Neural crest cell (in vitro differentiated cells): ENCODE measurements around the gene FSCN2. TPM values are rescaled to one million over a fixed set of nuclear protein-coding genes. Genes with fewer than 3 reads are reported as not detected.

Source experiments
- DNase-seq: peaks from one replicate; pipeline ENCODE4 v3.0.0; 2021; ENCODE audit warnings: low read depth, mixed read lengths, low spot score
- H3K27ac Mint-ChIP-seq: one replicate; pipeline ENCODE4 v1.8.0; 2021; ENCODE audit warnings: mild to moderate bottlenecking, mixed read lengths; ENCODE audit not compliant: unreplicated experiment
- H3K27me3 Mint-ChIP-seq: 2 replicates; pipeline ENCODE4 v1.8.0; 2021; ENCODE audit warnings: low read depth, mild to moderate bottlenecking, mixed read lengths
- H3K36me3 Mint-ChIP-seq: 2 replicates; pipeline ENCODE4 v1.8.0; 2021; ENCODE audit warnings: low read depth, mild to moderate bottlenecking, mixed read lengths
- H3K4me1 Mint-ChIP-seq: 2 replicates; pipeline ENCODE4 v1.8.0; 2021; ENCODE audit warnings: mixed read lengths
- H3K4me3 Mint-ChIP-seq: one replicate; pipeline ENCODE4 v1.8.0; 2021; ENCODE audit warnings: mild to moderate bottlenecking, mixed read lengths
- H3K9me3 Mint-ChIP-seq: 2 replicates; pipeline ENCODE4 v1.8.0; 2021; ENCODE audit warnings: mixed read lengths
- total RNA-seq: library from RNA; stranded (reverse); gene quantifications from 2 replicates; pipeline ENCODE4 v1.2.1, GENCODE V29; 2021
- TF ChIP-seq, protein P1 (sequence below): fragments of 200-600 bp; sonication (generic); conservative IDR thresholded peaks from 2 replicates; pipeline ENCODE4 v1.5.0; 2021; ENCODE audit warnings: antibody characterized with exemption, mild to moderate bottlenecking

Gene FSCN2
- total RNA-seq, 1 donor from 2014 or later, result 0.56 TPM

DNA sequence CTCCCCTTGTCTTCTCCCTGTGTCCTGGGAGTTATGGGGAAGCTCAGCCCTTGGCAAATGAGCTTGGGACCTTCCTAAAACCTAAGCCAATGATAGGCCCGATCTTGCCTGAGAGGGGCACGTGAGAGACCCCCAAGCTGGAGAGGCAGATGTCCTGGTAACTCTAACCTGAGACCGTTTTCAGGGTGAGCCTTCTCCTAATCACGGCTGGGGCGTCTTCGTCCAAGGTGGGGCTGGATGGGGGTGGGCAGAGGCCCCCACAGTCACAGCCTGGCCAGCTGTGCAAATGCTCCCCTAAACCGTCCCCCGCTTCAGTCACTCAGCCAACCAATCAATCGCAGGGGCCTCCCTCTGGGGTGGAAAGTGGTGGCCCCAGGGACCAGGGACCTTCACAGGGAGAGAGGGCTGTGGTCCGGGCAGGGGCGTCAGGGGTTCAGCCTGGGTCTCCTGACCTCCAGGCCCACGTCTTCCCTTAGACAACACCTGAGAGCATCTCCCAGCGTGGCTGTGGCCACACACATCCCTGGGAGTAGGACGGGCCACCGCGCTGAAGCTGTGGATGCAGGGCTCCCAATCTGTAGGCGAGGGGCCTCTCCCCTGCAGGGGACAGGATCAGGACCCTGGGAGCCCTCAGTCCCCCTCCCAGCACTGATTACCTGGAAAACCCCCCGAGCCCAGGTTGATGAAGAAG, 46.2 kb upstream of the FSCN2 start:
- peaks cover 63% of the 10 kb centered on the region for H3K4me1 Mint-ChIP-seq
- H3K36me3 Mint-ChIP-seq, result no peaks in the 10 kb centered on the region
- H3K4me3 Mint-ChIP-seq, result peak overlapping the region; percentile 84
- no peak for DNase-seq
- peaks cover 8% of the 10 kb centered on the region for H3K27me3 Mint-ChIP-seq
- TF ChIP-seq, protein P1, sequence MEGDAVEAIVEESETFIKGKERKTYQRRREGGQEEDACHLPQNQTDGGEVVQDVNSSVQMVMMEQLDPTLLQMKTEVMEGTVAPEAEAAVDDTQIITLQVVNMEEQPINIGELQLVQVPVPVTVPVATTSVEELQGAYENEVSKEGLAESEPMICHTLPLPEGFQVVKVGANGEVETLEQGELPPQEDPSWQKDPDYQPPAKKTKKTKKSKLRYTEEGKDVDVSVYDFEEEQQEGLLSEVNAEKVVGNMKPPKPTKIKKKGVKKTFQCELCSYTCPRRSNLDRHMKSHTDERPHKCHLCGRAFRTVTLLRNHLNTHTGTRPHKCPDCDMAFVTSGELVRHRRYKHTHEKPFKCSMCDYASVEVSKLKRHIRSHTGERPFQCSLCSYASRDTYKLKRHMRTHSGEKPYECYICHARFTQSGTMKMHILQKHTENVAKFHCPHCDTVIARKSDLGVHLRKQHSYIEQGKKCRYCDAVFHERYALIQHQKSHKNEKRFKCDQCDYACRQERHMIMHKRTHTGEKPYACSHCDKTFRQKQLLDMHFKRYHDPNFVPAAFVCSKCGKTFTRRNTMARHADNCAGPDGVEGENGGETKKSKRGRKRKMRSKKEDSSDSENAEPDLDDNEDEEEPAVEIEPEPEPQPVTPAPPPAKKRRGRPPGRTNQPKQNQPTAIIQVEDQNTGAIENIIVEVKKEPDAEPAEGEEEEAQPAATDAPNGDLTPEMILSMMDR, result no peak
- peak overlapping the region; percentile 87 for H3K27ac Mint-ChIP-seq
- peaks cover 2% of the 10 kb centered on the region for H3K9me3 Mint-ChIP-seq

DNA sequence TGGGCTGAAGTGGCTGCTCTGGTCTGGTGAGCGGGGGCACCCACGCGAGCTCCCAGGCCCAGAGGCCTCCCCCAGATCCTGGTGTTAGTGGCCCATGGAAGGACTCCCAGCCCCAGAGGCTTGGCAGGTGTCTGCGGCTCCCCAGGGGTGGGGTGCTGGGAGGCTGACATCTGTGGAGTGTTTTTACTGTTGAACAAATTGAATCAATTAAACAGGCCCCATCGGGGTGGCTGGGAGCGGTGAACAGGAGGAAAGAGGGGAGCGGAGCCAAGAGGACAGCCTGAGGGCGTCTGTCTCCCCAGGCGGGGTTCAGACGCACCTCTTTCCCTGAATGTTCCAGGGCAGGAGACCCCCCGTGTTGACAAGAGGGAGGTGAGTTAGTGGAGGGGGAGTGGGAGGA, 45.5 kb upstream of the FSCN2 start:
- H3K27me3 Mint-ChIP-seq, result peaks cover 8% of the 10 kb centered on the region
- DNase-seq, result no peak
- H3K4me1 Mint-ChIP-seq, result peaks cover 59% of the 10 kb centered on the region
- no peaks in the 10 kb centered on the region for H3K36me3 Mint-ChIP-seq
- TF ChIP-seq, protein P1, result no peak
- H3K27ac Mint-ChIP-seq, result no peak overlapping the region
- H3K9me3 Mint-ChIP-seq, result no peaks in the 10 kb centered on the region
- H3K4me3 Mint-ChIP-seq, result peak overlapping the region; percentile 84

DNA sequence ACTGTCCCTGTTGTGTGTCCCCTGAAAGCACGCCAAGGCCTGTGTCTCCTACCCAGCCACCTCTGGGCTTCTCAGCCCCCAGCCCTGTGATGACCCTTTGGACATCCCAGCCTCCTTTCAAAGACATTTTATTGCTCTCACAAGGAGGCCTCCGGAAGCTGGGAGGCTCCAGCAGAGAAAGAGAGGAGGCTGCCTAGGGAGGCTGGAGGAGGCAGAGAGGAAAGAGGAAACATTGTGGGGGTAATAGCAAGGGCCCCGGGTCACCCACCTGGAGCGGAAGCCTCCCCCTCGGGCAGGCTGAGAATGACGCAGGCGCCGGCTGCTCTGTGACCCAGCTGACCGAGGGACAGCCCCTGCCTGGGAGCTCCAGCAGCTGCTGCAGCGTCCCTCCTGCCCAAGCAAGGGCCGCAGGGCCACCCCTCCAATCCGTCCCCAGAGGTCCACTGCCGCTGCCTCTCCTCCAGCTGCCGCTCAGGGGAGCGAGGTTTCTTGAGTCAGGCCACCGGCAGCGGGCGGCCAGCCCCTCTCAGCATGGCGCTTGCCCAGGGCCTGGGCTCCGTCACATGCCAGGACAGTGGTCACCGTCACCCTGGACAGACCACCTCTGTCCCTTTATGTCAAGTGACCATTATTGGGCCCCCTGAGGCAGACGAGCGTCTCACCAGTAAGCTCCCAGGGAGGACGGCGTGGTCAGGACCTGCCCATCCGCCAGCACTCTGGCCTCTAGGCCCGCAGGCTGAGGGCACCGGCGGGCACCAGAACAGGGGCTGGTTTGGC, 44.9 kb upstream of the FSCN2 start:
- Mint-ChIP-seq H3K27me3 (peaks cover 5% of the 10 kb centered on the region), H3K27ac (peak overlapping the region; percentile 35), H3K9me3 (no peaks in the 10 kb centered on the region), H3K4me3 (peak overlapping the region; percentile 84), H3K4me1 (peaks cover 53% of the 10 kb centered on the region), H3K36me3 (no peaks in the 10 kb centered on the region)
- TF ChIP-seq, protein P1, result no peak
- DNase-seq, result peak; percentile 55

DNA sequence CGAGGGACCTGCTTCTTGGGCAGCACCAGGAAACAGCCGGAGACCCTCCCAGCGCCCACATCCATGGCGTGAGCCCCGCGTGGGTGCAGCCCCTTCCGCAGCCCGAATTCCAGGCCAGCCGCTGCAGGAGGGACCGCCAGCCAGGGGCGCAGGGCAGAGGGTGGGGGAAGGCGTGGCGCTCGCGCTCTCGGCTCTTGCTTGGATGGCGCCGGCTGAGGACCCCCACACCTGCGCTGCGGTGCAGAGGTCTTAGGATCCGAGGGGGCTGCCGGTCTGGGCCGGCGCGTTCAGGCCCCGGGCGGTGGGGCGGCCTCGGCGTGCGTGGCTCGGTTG, 44.3 kb upstream of the FSCN2 start:
- TF ChIP-seq, protein P1, result no peak
- Mint-ChIP-seq H3K27ac (no peak overlapping the region), H3K4me1 (peaks cover 53% of the 10 kb centered on the region), H3K36me3 (no peaks in the 10 kb centered on the region), H3K4me3 (no peak overlapping the region), H3K9me3 (no peaks in the 10 kb centered on the region), H3K27me3 (peaks cover 5% of the 10 kb centered on the region)
- DNase-seq, result no peak

DNA sequence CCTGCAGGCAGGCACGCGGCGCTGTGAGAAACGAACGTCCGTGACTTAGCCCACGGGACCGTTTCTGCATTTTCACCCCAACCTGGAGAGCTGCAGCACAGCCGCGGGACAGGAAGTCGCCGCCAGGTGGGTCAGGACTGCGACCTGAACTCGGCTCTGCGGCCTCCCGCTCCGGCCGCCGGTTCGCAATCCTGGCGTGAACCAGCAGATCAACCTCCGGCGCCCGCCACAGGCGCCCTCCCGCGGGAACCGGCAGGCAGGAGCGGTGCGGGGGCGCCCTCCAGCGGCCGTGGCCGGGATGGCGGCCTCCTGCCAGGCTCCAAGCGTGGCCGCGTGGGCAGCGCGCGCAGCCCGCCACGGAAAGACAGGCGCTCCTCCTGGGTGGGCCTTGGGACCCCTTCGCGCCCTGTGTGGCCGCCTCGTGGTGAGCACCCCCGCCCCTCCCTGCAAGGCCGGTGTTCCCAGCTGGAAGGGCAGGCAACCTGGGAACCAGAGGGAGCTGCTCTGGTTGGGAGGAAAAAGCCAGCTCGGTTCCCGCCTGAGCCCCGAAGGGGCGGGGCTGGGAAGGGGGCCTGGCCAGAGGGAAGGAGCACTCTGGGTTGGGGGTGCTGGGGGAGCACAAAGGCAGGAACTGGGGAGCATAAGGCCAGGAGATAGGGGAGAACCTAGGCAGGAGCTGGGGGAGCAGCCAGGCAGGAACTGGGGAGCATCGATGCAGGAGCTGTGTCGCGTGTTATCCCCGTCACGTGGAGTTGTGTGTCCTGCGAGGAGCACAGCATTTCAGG, 43.8 kb upstream of the FSCN2 start:
- TF ChIP-seq, protein P1, result peak; percentile 98
- peak; percentile 88 for DNase-seq
- Mint-ChIP-seq H3K4me3 (peak overlapping the region; percentile 44), H3K27ac (no peak overlapping the region), H3K9me3 (no peaks in the 10 kb centered on the region), H3K4me1 (peaks cover 54% of the 10 kb centered on the region), H3K27me3 (peaks cover 5% of the 10 kb centered on the region), H3K36me3 (no peaks in the 10 kb centered on the region)
